ENCODE results near the gene RPTOR.

Gene RPTOR

DNA sequence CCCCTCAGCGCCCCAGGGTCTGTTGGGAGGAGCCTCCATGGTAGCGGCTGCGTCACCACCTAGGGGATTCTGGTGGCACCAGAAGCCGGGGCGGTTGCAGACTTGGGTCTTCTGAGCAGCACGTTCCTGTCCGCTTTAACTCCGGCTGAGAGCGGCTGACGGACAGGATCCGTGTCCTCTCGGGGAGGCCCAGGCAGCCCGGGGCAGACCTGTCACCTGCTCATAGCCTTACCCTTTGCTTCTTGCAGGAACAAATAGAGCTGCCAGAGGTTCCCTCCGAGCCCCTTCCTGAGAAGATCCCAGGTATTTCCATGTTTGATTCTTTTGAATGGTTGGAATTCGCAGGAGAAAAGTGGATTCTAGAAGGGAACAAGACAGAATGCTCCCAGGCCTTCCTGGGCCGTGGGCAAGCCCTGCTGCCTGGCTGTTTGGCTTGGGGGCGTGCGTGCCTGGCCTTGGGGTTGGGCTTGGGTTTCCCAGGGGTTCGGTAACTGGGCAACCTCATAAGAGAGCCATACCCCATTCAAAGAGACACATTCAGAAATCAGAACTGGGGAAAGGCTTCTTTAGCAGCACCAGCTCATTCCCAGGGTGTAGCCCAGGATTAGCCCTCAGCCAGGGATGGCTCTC is 453.6 kb downstream of the RPTOR start:
- Histone ChIP-seq H3K4me3 (ENCODE audit: low read length) (no peak overlapping the region), H3K79me2 (ENCODE audit: low read length) (no peaks in the 10 kb centered on the region; the same call in 1 of the 2 replicates), H3K9ac (ENCODE audit: low read length) (no peak overlapping the region), H3K27ac (ENCODE audit: low read length) (no peak overlapping the region), H3K27me3 (ENCODE audit: low read depth, low read length) (no peaks in the 10 kb centered on the region), H4K20me1 (ENCODE audit: insufficient read depth, low read length) (no peaks in the 10 kb centered on the region), H3K4me2 (ENCODE audit: low read length) (no peak overlapping the region), H3K4me1 (ENCODE audit: low read length) (peaks cover 1% of the 10 kb centered on the region), H3K9me3 (ENCODE audit: insufficient read depth, low read length) (no peaks in the 10 kb centered on the region), H2AFZ (ENCODE audit: low read depth, low read length) (no peak overlapping the region), H3K36me3 (replicated peaks; ENCODE audit: low read depth, low read length) (no peaks in the 10 kb centered on the region)
- TF ChIP-seq, protein P1, sequence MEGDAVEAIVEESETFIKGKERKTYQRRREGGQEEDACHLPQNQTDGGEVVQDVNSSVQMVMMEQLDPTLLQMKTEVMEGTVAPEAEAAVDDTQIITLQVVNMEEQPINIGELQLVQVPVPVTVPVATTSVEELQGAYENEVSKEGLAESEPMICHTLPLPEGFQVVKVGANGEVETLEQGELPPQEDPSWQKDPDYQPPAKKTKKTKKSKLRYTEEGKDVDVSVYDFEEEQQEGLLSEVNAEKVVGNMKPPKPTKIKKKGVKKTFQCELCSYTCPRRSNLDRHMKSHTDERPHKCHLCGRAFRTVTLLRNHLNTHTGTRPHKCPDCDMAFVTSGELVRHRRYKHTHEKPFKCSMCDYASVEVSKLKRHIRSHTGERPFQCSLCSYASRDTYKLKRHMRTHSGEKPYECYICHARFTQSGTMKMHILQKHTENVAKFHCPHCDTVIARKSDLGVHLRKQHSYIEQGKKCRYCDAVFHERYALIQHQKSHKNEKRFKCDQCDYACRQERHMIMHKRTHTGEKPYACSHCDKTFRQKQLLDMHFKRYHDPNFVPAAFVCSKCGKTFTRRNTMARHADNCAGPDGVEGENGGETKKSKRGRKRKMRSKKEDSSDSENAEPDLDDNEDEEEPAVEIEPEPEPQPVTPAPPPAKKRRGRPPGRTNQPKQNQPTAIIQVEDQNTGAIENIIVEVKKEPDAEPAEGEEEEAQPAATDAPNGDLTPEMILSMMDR (IDR thresholded peaks at IDR 0.05; ENCODE audit: low read depth, low read length), result no peak
- no peak for TF ChIP-seq EZH2phosphoT487 (IDR thresholded peaks at IDR 0.05; ENCODE audit: low read depth)

DNA sequence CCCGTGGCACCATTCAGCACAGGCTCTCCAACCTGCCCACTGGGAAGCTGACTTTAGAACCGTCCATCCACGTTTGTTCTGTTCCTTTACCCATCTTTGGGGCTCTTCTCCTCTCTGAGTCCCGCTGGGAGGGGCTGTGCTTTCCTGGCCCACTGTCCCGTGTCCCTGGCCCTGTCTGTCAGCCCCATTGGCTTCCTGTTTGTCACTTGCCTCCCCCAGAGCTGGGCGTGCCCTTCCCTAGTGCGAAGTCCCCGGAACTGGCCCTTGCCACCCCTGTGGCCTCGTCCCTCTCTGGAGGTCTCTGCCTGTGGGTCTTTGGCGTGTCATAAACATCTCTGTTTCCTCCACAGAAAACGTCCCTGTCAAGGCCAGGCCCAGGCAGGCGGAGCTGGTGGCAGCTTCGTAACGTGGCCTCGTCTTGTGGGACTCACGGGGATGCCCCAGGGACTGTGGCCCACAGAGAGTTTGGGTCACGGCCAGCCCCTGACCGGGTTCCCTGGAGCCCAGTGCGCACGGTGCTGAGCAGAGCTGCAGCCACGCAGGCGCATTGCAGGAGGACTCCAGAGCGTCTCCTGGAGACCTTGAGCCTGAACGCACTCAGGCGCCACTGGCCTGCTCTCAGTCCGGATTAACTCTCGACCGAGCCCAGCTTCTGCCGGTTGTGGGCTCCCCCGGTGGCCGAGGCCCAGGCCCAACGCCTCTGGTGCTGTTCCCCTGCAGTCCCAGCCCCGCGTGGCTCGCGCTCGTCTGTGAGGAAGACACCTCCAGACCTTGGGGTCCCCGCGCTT is 454.3 kb downstream of the RPTOR start:
- no peak for TF ChIP-seq EZH2phosphoT487 (IDR thresholded peaks at IDR 0.05; ENCODE audit: low read depth)
- TF ChIP-seq, protein P1 (IDR thresholded peaks at IDR 0.05; ENCODE audit: low read depth, low read length), result no peak
- H4K20me1 ChIP-seq (ENCODE audit: insufficient read depth, low read length), result no peaks in the 10 kb centered on the region

DNA sequence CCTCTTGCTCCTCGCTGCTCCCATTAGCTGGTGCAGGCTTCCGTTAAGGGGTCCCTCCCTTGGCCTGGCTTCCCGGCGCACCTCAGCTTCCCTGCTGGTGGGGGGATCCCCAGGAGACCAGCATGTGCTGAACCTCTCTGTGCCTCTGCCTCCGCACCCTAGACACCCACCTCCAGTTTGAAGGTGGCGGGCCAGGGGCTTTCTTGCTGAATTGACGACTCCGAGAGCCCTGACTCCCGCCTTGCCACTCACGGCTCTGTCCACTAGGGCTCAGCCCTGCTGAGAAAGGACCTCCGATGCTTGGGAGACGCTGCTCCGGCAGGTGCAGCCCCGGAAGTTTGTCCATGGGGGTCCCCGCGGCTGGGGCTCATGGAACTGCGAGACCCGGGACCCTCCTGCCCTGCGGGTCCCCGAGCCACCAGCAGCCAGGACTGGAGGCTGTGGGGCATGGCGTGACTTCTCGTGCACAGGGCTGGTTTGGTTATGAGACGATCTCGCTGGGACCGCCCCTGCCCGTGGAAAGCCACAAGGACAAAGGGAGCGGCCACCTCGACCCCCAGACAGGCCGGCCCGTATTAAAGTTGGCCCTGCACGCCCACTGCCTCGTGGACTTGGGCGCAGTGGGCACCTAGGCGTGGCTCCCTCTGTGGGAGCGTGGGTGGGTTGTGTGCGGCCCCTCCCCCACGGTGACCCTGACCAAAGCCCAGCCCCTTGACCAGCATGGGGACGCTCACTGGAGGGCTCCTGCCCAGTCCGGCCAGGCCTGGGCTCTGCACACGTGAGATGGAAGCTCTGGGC is 455.1 kb downstream of the RPTOR start:
- Histone ChIP-seq H3K27me3 (ENCODE audit: low read depth, low read length) (no peaks in the 10 kb centered on the region), H3K4me2 (ENCODE audit: low read length) (no peak overlapping the region), H3K36me3 (replicated peaks; ENCODE audit: low read depth, low read length) (no peaks in the 10 kb centered on the region), H3K4me1 (ENCODE audit: low read length) (no peaks in the 10 kb centered on the region), H3K9me3 (ENCODE audit: insufficient read depth, low read length) (no peaks in the 10 kb centered on the region), H2AFZ (ENCODE audit: low read depth, low read length) (no peak overlapping the region), H3K79me2 (ENCODE audit: low read length) (no peaks in the 10 kb centered on the region), H4K20me1 (ENCODE audit: insufficient read depth, low read length) (no peaks in the 10 kb centered on the region), H3K9ac (ENCODE audit: low read length) (no peak overlapping the region), H3K4me3 (ENCODE audit: low read length) (no peak overlapping the region), H3K27ac (ENCODE audit: low read length) (no peak overlapping the region)
- no peak for TF ChIP-seq EZH2phosphoT487 (IDR thresholded peaks at IDR 0.05; ENCODE audit: low read depth)
- TF ChIP-seq, protein P1 (IDR thresholded peaks at IDR 0.05; ENCODE audit: low read depth, low read length), result no peak

More for the DNA sequence above, 454.3 kb downstream of the RPTOR start:
- H3K4me3 ChIP-seq (ENCODE audit: low read length), result no peak overlapping the region
- no peak overlapping the region for H3K27ac ChIP-seq (ENCODE audit: low read length)
- no peak overlapping the region for H2AFZ ChIP-seq (ENCODE audit: low read depth, low read length)
- H3K9me3 ChIP-seq (ENCODE audit: insufficient read depth, low read length), result no peaks in the 10 kb centered on the region
- no peak overlapping the region for H3K9ac ChIP-seq (ENCODE audit: low read length)
- H3K27me3 ChIP-seq (ENCODE audit: low read depth, low read length), result no peaks in the 10 kb centered on the region
- no peaks in the 10 kb centered on the region for H3K36me3 ChIP-seq (replicated peaks; ENCODE audit: low read depth, low read length)
- no peaks in the 10 kb centered on the region for H3K79me2 ChIP-seq (ENCODE audit: low read length)
- no peak overlapping the region for H3K4me2 ChIP-seq (ENCODE audit: low read length)
- no peaks in the 10 kb centered on the region for H3K4me1 ChIP-seq (ENCODE audit: low read length)

DNA sequence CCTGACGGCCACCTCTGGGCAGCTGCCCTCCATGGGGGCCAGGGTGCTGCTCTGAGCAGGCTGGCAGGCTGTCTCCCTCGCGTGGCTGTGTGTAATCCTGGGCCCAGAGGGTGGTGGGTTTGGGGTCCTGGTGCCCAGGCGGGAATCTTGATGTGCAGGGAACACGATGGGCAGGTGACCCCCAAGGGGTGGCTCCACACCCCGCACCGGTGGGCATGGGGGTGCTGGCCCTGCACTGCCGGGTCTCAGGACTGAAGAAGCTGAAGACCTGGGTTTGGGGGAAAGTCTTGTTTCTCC is 455.6 kb downstream of the RPTOR start:
- Histone ChIP-seq H3K4me1 (ENCODE audit: low read length) (no peaks in the 10 kb centered on the region), H2AFZ (ENCODE audit: low read depth, low read length) (no peak overlapping the region), H3K4me3 (ENCODE audit: low read length) (no peak overlapping the region), H3K79me2 (ENCODE audit: low read length) (no peaks in the 10 kb centered on the region), H4K20me1 (ENCODE audit: insufficient read depth, low read length) (no peaks in the 10 kb centered on the region), H3K27me3 (ENCODE audit: low read depth, low read length) (no peaks in the 10 kb centered on the region), H3K9me3 (ENCODE audit: insufficient read depth, low read length) (no peaks in the 10 kb centered on the region), H3K27ac (ENCODE audit: low read length) (no peak overlapping the region), H3K9ac (ENCODE audit: low read length) (no peak overlapping the region), H3K4me2 (ENCODE audit: low read length) (no peak overlapping the region), H3K36me3 (replicated peaks; ENCODE audit: low read depth, low read length) (no peaks in the 10 kb centered on the region)
- TF ChIP-seq, protein P1 (IDR thresholded peaks at IDR 0.05; ENCODE audit: low read depth, low read length), result no peak
- TF ChIP-seq EZH2phosphoT487 (IDR thresholded peaks at IDR 0.05; ENCODE audit: low read depth), result no peak
